Large intestine (tissue), 3 donors: Measurements from ENCODE around the gene CENPX. TPM values are rescaled to one million over a fixed set of nuclear protein-coding genes. Genes with fewer than 3 reads are reported as not detected.
"Not testable (repeated sequence)": the region's sequence is repeated elsewhere in the genome, so short reads cannot be mapped to it uniquely, and the experiment has no call there.

Experiments
- DNase-seq, 2 donors: peaks; one replicate each; pipeline versions ENCODE4 v3.0.0 to v3.0.0-alpha.2; 2013
- H3K27ac ChIP-seq: one replicate; pipeline ENCODE4 v1.5.1; 2013; ENCODE audit warnings: low read length
- H3K27me3 ChIP-seq: 2 replicates; pipeline ENCODE4 v1.6.1; 2013; ENCODE audit warnings: low read length; ENCODE audit not compliant: control insufficient read depth, insufficient read depth
- H3K36me3 ChIP-seq: 2 replicates; pipeline ENCODE4 v1.6.1; 2013; ENCODE audit warnings: low read length; ENCODE audit not compliant: control insufficient read depth, insufficient read depth
- H3K4me1 ChIP-seq: one replicate; pipeline ENCODE4 v1.6.1; 2013; ENCODE audit warnings: low read length; ENCODE audit not compliant: control insufficient read depth, insufficient read depth
- H3K4me3 ChIP-seq: one replicate; pipeline ENCODE4 v1.5.1; 2013; ENCODE audit warnings: low read length
- H3K9me3 ChIP-seq: one replicate; pipeline ENCODE4 v1.6.1; 2013; ENCODE audit warnings: mild to moderate bottlenecking, low read depth, low read length, moderate library complexity; ENCODE audit not compliant: control insufficient read depth
- WGBS: methylation state at CpG from one replicate; pipeline ENCODE4 v1.1.5; 2013; ENCODE audit warnings: low lambda C conversion rate; ENCODE audit not compliant: insufficient coverage; 5-methylcytosine and 5-hydroxymethylcytosine counted together
- polyA plus RNA-seq: library from polyadenylated mRNA; unstranded; fragments of 120-200 nt; gene quantifications from one replicate; pipeline ENCODE4 v1.2.1, GENCODE V29; 2013

The CENPX gene
- polyA plus RNA-seq, 1 donor, result 48.0 TPM

DNA sequence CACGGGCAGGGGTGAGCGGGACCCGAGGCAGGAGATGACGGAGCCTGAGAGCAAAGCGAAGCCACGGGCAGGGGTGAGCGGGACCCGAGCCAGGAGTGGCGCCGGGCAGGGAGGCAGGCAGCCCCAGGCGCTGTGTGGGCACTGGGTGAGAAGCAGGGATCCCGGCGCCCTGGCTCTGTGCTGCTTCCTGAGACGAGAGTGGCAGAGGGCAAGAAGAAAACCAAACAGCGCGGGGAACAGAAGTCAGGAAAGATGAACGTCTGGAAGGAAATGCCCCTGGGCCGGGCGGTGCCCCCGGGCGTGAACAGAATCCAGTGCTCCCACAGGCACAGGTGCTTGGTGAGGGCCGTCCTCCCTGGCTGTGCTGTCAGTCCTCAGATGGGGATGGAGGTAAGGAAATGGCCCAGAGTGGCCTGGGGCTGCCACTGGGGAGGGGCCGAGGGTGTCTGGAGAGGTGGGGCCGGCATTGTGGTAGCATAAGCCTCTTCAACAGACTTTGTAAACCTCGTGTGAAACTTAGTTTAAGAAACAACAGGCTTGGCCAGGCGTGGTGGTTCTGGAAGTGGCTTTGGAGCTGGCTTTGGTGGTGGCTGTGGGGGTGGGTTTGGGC lies 35.4 kb downstream of the CENPX start:
- H3K36me3 ChIP-seq, result peaks cover 40% of the 10 kb centered on the region
- no CpG with 5 or more reads among the region's 26 CpGs for WGBS

DNA sequence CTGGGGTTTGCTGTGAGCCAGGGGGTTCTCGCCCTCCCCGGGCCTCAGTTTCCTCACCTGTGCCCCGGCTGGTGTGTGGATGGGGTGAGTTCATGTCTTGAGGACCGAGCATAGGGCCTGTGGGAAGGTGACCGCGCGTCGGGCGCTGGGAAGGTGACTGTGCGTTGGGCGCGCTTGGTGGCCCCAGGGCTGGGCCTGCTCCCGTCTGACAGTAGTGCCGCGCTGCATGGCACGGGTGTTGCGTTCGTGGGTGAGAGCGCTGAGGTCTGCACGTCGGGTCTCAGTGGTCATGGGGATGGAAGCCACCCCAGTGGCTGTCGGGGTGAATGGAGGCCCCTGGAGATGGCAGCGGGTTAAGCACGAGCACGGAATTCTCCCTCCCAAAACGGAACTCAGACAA lies 36.1 kb downstream of the CENPX start:
- Histone ChIP-seq H3K27me3 (no peaks in the 10 kb centered on the region), H3K4me1 (peaks cover 5% of the 10 kb centered on the region), H3K4me3 (no peak overlapping the region), H3K36me3 (peaks cover 41% of the 10 kb centered on the region), H3K27ac (no peak overlapping the region), H3K9me3 (peaks cover 7% of the 10 kb centered on the region)
- DNase-seq, result no peak
- no CpG with 5 or more reads among the region's 26 CpGs for WGBS

More for the DNA sequence above, 35.4 kb downstream of the CENPX start:
- no peaks in the 10 kb centered on the region for H3K27me3 ChIP-seq
- H3K27ac ChIP-seq, result no peak overlapping the region
- DNase-seq, result no peak
- H3K4me1 ChIP-seq, result peaks cover 12% of the 10 kb centered on the region
- H3K9me3 ChIP-seq, result peaks cover 7% of the 10 kb centered on the region
- H3K4me3 ChIP-seq, result no peak overlapping the region

DNA sequence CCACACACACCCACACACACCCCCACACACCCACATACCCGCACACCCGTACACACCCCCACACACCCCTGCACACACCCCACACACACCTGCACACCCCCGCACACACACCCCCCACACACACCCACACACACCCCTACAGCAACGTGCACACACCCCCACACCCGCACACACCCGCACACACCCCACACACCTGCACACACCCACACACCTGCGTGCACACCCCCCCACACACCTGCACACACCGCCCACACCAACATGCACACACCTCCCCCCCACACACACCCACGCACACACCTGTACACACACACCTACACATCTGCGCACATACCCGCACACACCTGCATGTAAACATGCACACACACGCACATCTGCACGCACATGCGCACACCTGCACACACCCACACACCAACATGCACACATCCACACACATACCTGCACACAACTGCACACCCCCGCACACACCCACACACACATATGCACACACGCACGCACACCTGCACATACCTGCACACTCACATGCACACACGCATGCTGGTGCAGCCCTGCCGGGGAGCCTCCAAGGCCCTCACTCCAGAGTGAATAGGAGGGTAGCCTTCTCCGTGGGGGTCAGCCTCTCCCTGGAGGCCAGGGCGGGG lies 37.8 kb downstream of the CENPX start:
- H3K4me3 ChIP-seq, result no peak overlapping the region
- no peak overlapping the region for H3K27ac ChIP-seq
- no peak for DNase-seq
- H3K4me1 ChIP-seq, result no peaks in the 10 kb centered on the region
- peaks cover 48% of the 10 kb centered on the region for H3K36me3 ChIP-seq
- no CpG with 5 or more reads among the region's 21 CpGs for WGBS
- no peaks in the 10 kb centered on the region for H3K27me3 ChIP-seq
- H3K9me3 ChIP-seq, result no peaks in the 10 kb centered on the region

DNA sequence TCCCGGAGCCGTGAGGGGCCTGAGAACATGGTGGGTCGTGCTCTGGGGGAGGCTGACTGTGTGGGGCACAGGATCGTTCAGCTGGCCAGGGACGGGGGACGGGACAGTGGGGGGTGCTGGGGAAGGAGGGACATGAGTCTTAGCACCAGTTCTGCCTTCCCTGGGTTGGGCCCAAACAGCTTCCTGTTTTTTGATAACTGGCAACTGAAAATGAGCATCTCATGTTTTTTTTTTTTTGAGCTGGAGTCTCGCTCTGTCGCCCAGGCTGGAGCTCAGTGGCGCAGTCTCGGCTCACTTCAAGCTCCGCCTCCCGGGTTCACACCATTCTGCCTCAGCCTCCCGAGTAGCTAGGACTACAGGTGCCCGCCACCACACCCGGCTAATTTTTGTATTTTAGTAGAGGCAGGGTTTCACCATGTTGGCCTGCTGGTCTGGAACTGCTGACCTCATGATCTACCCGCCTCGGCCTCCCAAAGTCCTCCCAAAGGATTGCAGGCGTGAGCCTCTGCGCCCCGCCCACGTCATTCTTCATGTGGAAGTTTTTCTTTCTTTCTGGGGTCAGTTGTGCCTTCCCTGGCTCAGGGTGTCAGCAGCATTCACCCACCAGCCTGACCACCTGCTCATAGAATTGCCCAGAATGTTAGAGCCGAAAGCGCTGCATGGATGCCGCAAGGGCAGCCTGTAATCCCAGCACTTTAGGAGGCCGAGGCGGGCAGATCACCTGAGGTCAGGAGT lies 38.9 kb downstream of the CENPX start:
- no peaks in the 10 kb centered on the region for H3K27me3 ChIP-seq
- no CpG with 5 or more reads among the region's 26 CpGs for WGBS
- H3K9me3 ChIP-seq, result no peaks in the 10 kb centered on the region
- H3K27ac ChIP-seq, result no peak overlapping the region
- peaks cover 8% of the 10 kb centered on the region for H3K4me1 ChIP-seq
- peaks cover 46% of the 10 kb centered on the region for H3K36me3 ChIP-seq
- no peak for DNase-seq
- H3K4me3 ChIP-seq, result no peak overlapping the region

DNA sequence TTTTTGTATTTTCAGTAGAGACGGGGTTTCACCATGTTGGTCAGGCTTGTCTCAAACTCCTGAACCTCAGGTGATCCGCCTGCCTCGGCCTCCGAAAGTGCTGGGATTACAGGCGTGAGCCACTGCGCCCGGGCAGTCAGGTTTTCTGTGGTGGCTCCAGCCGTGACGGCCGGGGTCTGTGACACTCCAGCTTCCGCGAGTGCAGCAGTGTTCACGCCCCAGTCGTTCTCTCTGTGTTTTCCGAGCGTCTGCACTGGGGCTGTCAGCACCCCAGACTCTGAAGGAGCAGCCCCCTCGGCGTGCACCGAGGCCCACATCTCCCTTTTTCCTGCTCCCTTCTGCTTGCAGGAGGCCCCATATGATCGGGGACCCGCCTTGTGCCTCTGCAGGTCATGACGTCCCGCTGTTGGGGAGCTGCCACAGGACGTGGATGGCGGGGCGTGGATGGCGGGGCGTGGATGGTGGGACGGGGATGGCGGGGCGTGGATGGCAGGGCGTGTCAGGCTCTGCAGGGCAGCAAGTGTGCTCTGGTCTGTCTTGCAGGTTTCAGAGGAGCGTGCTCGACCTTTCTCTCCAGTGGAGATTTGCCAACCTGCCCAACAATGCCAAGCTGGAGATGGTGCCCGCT lies 39.6 kb downstream of the CENPX start:
- Histone ChIP-seq H3K27ac (no peak overlapping the region), H3K9me3 (peaks cover 2% of the 10 kb centered on the region), H3K4me3 (no peak overlapping the region), H3K36me3 (peaks cover 46% of the 10 kb centered on the region), H3K27me3 (no peaks in the 10 kb centered on the region), H3K4me1 (peaks cover 13% of the 10 kb centered on the region)
- DNase-seq, result no peak
- WGBS, result no CpG with 5 or more reads among the region's 35 CpGs

DNA sequence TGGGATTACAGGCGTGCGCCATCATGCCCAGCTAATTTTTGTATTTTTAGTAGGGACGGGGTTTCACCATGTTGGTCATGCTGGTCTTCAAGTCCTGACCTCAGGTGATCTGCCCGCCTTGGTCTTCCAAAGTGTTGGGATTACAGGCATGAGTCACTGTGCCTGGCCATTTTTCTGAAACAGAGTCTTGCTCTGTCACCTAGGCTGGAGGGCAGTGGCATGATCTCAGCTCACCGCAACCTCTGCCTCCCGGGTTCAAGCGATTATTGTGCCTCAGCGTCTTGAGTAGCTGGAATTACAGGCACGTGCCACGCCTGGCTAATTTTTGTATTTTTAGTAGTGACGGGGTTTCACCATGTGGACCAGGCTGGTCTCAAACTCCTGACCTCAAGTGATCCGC lies 41.2 kb downstream of the CENPX start:
- not testable (repeated sequence) for H3K4me3 ChIP-seq, H3K27ac ChIP-seq, H3K27me3 ChIP-seq, DNase-seq, H3K9me3 ChIP-seq
- WGBS, result no CpG with 5 or more reads among the region's 12 CpGs
- Histone ChIP-seq H3K4me1 (peaks cover 19% of the 10 kb centered on the region), H3K36me3 (peaks cover 40% of the 10 kb centered on the region)

DNA sequence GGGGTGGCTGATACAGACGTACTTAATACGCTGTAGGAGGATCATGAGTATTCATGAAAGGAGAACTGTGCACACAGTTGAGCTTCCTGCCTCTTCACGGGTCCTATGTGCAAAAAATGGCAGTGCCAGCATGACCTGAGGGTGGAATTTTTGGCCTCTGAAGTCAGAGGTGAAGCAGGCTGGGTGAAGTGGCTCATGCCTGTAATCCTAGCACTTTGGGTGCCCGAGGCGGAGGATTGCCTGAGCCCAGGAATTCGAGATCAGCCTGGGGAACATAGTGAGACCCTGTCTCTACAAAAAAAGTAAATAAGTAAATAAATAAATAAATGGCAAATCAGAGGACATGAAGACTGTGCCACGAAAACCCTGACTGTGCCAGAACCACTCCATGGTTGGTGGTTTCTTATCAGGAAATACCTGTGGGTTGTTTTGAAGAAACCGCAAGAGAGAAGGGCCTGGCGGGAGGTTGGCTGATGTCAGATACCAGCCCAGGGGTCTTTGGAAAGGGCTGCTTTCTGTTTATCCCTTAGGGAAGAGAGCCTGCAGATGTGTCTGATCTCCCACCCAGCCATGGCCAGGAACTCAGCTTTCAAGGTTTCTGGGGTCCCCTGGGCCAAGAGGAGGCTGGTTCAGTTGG lies 41.9 kb downstream of the CENPX start:
- no peak overlapping the region for H3K27ac ChIP-seq

DNA sequence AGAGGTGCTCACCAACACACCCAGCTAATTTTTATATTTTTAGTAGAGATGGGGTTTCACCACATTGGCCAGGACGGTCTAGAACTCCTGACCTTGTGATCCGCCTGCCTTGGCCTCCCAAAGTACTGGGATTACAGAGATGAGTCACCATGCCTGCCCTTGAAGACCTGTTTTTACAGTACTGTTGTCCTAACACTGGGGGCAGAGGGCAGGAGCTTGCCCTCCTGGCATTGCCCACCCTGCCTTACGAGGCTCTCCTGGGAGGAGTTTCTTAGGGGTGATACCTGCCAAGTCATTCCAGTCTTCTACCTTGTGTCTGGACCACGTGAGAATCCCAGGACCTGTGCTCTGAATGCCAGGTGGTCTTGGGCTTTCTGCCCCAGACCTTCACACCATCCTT lies 42.6 kb downstream of the CENPX start:
- Histone ChIP-seq H3K9me3 (peaks cover 2% of the 10 kb centered on the region), H3K4me1 (peaks cover 20% of the 10 kb centered on the region), H3K36me3 (peaks cover 26% of the 10 kb centered on the region), H3K27me3 (no peaks in the 10 kb centered on the region), H3K4me3 (no peak overlapping the region), H3K27ac (no peak overlapping the region)
- no CpG with 5 or more reads among the region's 4 CpGs for WGBS
- no peak for DNase-seq

More for the DNA sequence above, 41.9 kb downstream of the CENPX start:
- DNase-seq, result no peak
- H3K9me3 ChIP-seq, result peaks cover 2% of the 10 kb centered on the region
- H3K36me3 ChIP-seq, result peaks cover 33% of the 10 kb centered on the region
- no peaks in the 10 kb centered on the region for H3K27me3 ChIP-seq
- H3K4me1 ChIP-seq, result peaks cover 20% of the 10 kb centered on the region
- WGBS, result 100% methylated on average over 2 of the region's 9 CpGs
- H3K4me3 ChIP-seq, result no peak overlapping the region

DNA sequence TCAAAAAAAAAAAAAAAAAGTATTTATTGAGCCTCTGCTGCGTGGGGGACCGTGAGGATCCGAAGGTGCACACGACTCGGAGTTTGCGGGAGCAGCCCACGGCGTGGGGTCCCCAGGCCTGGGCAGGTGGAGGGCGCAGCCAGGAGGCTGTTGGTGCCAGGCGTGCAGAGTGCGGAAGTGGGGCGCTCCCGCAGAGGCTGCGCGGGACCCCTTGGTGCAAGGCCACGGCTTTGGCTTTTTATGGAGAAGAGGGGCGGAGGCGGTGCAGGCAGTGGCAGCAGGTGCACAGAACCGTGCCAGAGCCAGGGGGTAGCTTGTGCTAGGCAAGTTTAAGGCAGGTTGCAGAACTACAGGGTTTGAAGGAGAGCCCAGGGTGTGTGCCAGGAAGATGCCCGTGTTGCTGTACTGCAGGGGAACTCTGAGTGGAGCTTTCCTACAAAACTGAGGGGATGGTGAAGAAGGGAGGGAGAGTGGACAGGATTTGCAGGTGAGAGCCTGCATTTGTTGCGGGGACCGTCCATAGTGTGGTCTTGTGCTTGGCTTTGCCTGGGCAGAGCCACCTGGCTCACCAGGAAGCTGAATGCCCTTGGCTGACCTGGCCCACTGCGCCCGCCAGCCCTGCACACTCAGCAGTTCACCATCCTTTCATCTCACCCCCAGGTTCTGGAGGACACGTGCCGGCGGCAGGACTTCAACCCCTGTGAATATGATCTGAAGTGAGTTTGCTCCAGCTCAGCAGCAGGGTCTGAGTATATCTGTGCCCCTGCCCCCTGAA lies 44.0 kb downstream of the CENPX start:
- H3K27me3 ChIP-seq, result no peaks in the 10 kb centered on the region
- H3K9me3 ChIP-seq, result peaks cover 3% of the 10 kb centered on the region
- H3K36me3 ChIP-seq, result peaks cover 14% of the 10 kb centered on the region
- peaks cover 20% of the 10 kb centered on the region for H3K4me1 ChIP-seq
- no CpG with 5 or more reads among the region's 27 CpGs for WGBS
- no peak overlapping the region for H3K27ac ChIP-seq
- peak; percentile 73 to 84 for DNase-seq
- peak overlapping the region; percentile 93 for H3K4me3 ChIP-seq
